VCaP (cell line): ENCODE measurements around the gene LARGE1.

Experiments used
- H3K27ac ChIP-seq: fragments of 450-650 bp; 2 replicates; pipeline ENCODE4 v1.5.1; 2017
- CTCF ChIP-seq: fragments of 450-650 bp; conservative IDR thresholded peaks from 2 replicates; pipeline ENCODE4 v1.5.1; 2017; ENCODE audit warnings: mild to moderate bottlenecking, moderate library complexity

Gene LARGE1

GRCh38 chr22:33735978-33736377 lies 184.3 kb downstream of the LARGE1 start:
- H3K27ac ChIP-seq, result no peak overlapping the region
- TF ChIP-seq CTCF, result no peak

- no peak overlapping the region for H3K27ac ChIP-seq
- TF ChIP-seq CTCF, result no peak
Measured at GRCh38 chr22:33728847-33729246, 191.4 kb downstream of the LARGE1 start.

- H3K27ac ChIP-seq, result no peak overlapping the region
- no peak for TF ChIP-seq CTCF
Measured at GRCh38 chr22:33726294-33726734, 194.0 kb downstream of the LARGE1 start.

GRCh38 chr22:33723915-33724314 lies 196.4 kb downstream of the LARGE1 start:
- TF ChIP-seq CTCF, result no peak
- H3K27ac ChIP-seq, result no peak overlapping the region

GRCh38 chr22:33722816-33723215 lies 197.5 kb downstream of the LARGE1 start:
- H3K27ac ChIP-seq, result no peak overlapping the region
- TF ChIP-seq CTCF, result no peak

- TF ChIP-seq CTCF, result no peak
- H3K27ac ChIP-seq, result no peak overlapping the region
Measured at GRCh38 chr22:33720166-33720878, 200.0 kb downstream of the LARGE1 start.

- H3K27ac ChIP-seq, result no peak overlapping the region
- no peak for TF ChIP-seq CTCF
Measured at GRCh38 chr22:33717694-33718396, 202.4 kb downstream of the LARGE1 start.
